ENCODE results near the gene LINGO3. TPM values are rescaled to one million over a fixed set of nuclear protein-coding genes. Genes with fewer than 3 reads are reported as not detected.

Gene LINGO3
- total RNA-seq, 4 donors from 2014 or later: not detected

DNA sequence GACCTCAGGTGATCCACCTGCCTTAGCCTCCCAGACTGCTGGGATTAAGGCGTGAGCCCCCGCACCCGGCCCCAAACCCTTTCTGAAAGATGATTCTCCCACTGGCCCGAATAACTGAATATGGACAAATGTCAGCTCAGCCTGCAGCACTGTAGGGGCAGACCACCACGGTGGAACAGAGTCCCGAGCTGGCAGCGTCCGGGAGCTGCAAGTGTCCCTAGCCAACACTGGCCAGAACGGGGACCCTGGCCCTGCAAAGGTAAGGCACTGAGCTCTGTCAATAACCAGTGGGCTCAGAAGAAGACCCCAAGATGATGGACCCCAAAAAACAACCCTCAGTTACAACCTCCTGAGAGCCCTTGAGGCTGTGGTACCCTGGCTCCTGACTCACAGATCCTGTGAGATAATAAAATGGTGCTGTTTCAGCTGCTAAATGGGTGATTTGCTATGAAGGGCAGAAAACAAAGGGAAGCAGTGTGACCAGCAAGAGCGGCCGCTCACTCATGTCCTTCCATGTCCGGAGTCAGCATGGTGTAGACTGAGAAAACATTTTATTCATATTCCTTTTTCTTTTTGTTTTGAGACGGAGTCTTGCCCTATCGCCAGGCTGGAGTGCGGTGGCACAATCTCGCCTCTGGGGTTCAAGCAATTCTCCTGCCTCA is 18.9 kb upstream of the LINGO3 start:
- Histone ChIP-seq H3K4me3 (no peak overlapping the region), H3K36me3 (no peaks in the 10 kb centered on the region), H3K27ac (no peak overlapping the region), H3K9me3 (no peaks in the 10 kb centered on the region), H3K27me3 (no peaks in the 10 kb centered on the region), H3K4me1 (peaks cover 0 to 19% of the 10 kb centered on the region in 2 donors)
- DNase-seq: no peak
- TF ChIP-seq, protein P1, sequence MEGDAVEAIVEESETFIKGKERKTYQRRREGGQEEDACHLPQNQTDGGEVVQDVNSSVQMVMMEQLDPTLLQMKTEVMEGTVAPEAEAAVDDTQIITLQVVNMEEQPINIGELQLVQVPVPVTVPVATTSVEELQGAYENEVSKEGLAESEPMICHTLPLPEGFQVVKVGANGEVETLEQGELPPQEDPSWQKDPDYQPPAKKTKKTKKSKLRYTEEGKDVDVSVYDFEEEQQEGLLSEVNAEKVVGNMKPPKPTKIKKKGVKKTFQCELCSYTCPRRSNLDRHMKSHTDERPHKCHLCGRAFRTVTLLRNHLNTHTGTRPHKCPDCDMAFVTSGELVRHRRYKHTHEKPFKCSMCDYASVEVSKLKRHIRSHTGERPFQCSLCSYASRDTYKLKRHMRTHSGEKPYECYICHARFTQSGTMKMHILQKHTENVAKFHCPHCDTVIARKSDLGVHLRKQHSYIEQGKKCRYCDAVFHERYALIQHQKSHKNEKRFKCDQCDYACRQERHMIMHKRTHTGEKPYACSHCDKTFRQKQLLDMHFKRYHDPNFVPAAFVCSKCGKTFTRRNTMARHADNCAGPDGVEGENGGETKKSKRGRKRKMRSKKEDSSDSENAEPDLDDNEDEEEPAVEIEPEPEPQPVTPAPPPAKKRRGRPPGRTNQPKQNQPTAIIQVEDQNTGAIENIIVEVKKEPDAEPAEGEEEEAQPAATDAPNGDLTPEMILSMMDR (IDR thresholded peaks at IDR 0.05): no peak
- no peak for TF ChIP-seq POLR2A (IDR thresholded peaks at IDR 0.05)
- intact Hi-C loops (cut with DNase I; ENCODE audit: low total_unique reads): no loop called here

DNA sequence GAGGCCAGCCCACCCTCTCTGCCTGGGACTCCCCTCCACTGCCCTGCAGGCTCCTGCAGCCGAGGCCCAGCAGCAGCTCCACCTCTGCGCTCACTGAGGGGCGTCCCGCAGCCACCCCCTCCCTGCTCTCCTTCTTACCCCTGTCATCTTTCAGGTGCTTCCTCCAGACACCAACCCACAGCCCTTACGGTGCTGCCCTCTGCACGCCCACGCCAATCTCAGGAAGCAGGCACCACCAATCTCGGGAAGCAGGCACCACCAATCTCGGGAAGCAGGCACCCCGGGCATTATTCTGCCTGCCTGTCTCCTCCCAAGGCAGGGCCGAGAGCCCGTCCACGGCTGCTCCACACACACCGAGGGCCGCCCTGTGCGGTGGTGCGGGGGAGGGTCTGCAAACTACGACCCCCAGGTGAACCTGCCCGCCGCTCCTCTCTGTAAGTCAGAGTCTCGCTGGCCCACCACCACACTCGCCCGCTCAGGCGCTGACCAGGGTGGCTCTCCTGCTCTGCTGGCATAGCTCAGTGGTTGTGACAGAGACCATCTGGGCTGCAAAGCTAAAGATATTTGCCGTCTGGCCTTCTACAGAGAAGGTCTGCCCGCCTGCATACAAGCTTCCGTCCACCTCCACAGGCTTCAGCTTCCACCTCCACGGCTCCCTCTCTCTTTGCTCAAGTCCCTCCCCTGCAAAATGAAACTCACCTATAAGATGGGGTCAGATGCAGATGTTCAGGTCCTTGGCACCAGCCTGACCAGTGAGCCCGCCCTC is 17.5 kb upstream of the LINGO3 start:
- H3K4me1 ChIP-seq: peaks cover 0 to 19% of the 10 kb centered on the region in 2 donors
- no peaks in the 10 kb centered on the region for H3K9me3 ChIP-seq
- intact Hi-C loops (cut with DNase I; ENCODE audit: low total_unique reads): no loop called here
- no peak overlapping the region for H3K27ac ChIP-seq
- H3K27me3 ChIP-seq: no peaks in the 10 kb centered on the region
- DNase-seq: no peak
- TF ChIP-seq, protein P1 (IDR thresholded peaks at IDR 0.05): no peak
- TF ChIP-seq POLR2A (IDR thresholded peaks at IDR 0.05): no peak
- no peaks in the 10 kb centered on the region for H3K36me3 ChIP-seq
- H3K4me3 ChIP-seq: no peak overlapping the region

DNA sequence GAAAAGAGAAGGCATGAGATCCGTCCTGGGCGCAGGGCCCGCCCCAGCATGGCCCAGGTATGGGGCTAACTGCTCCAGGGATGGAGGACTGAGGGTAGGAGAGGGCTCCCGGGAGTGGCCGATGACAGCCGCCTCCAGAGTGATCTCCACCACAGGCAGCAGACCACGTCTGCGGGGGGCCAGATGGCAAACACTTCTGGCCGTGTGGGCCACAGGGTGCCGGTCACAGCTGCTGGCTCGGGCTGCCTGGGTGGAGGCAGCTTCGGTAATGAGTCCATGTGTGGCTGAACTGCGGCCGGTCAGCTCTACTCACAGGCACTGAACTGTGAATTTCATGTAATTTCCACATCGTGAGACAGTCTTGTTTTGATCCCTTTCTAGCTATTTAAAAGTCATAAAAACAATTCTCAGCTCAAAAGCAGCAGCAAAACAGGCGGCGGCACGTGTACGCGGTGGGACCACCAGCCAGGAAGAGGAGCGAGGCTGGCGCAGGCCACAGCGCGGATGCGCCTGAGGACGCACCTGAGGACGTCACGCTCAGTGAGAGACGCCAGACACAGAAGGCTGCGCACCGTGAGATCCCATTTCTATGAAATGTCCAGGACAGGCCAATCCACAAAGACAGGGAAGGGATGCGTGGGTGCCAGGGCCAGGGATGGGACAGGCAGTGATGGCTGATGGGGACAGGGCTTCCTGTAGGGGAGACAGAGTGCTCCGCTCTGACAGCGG is 16.4 kb upstream of the LINGO3 start:
- Histone ChIP-seq H3K27me3 (no peaks in the 10 kb centered on the region), H3K4me3 (no peak overlapping the region), H3K36me3 (no peaks in the 10 kb centered on the region), H3K9me3 (no peaks in the 10 kb centered on the region), H3K4me1 (peaks cover 0 to 14% of the 10 kb centered on the region in 2 donors), H3K27ac (no peak overlapping the region)
- intact Hi-C loops (cut with DNase I; ENCODE audit: low total_unique reads): no loop called here
- TF ChIP-seq, protein P1 (IDR thresholded peaks at IDR 0.05): no peak
- TF ChIP-seq POLR2A (IDR thresholded peaks at IDR 0.05): no peak
- DNase-seq: no peak

DNA sequence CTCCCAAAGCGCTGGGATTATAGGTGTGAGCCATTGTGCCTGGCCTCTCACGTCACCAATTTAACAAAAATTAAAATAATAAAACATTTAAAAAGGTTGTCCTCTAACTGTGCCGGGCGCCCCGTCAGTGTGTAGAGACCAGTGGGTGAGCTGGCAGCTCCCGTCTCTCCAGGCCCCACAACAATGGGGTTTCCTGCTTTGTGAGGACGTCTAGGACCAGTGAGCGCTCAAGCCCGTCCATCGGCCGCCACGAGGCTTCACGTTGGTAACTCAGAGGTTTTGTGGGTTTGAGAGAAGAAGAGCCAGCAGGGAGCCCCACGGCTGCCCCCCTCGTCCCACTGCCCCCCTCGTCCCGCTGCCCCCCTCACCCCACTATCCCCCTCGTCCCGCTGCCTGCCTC is 15.8 kb upstream of the LINGO3 start:
- H3K4me1 ChIP-seq: peaks cover 0 to 11% of the 10 kb centered on the region in 2 donors
- H3K27me3 ChIP-seq: no peaks in the 10 kb centered on the region
- no peak for DNase-seq
- no peak for TF ChIP-seq POLR2A (IDR thresholded peaks at IDR 0.05)
- TF ChIP-seq, protein P1 (IDR thresholded peaks at IDR 0.05): no peak
- no peaks in the 10 kb centered on the region for H3K36me3 ChIP-seq
- H3K4me3 ChIP-seq: no peak overlapping the region
- no peak overlapping the region for H3K27ac ChIP-seq
- intact Hi-C loops (cut with DNase I; ENCODE audit: low total_unique reads): no loop called here
- no peaks in the 10 kb centered on the region for H3K9me3 ChIP-seq
